ENCODE results near the gene GRK6. TPM values are rescaled to one million over a fixed set of nuclear protein-coding genes. Genes with fewer than 3 reads are reported as not detected.

The GRK6 gene
- total and polyA plus RNA-seq, 2 of the 4 experiments (the other 2 are of a cell fraction) = 25.3 to 30.1 TPM

GRCh38 chr5:177448244-177448950 is 21.9 kb downstream of the GRK6 start:
- Histone ChIP-seq H4K20me1 (ENCODE audit: insufficient read depth, low read length) (peaks cover 11% of the 10 kb centered on the region; the same call in 1 of the 2 replicates), H2BK20ac (ENCODE audit: low read depth, low read length) (no peak overlapping the region), H3K79me1 (ENCODE audit: low read depth in 1 of 2, low read length in 2 of 2) (peaks cover 0 to 4% of the 10 kb centered on the region in 2 experiments; a peak in 1 of 4 replicates), H2BK15ac (ENCODE audit: low read depth, low read length) (no peak overlapping the region), H3K9me1 (ENCODE audit: insufficient read depth, low read length) (peaks cover 4% of the 10 kb centered on the region; the same call in 1 of the 2 replicates), H4K5ac (ENCODE audit: low read depth, low read length) (no peak overlapping the region), H3K18ac (ENCODE audit: low read depth, low read length) (no peak overlapping the region), H3K27ac (ENCODE audit: insufficient read depth, low read length) (no peak overlapping the region), H3K9me3 (ENCODE audit: control insufficient read depth, insufficient read depth, low read length) (no peaks in the 10 kb centered on the region), H3K4me1 (ENCODE audit: control insufficient read depth, insufficient read depth, low read length) (peaks cover 10% of the 10 kb centered on the region), H4K91ac (ENCODE audit: insufficient read depth, low read depth, low read length) (no peak overlapping the region), H2BK120ac (ENCODE audit: low read depth, low read length) (no peak overlapping the region), H2AFZ (replicated peaks; ENCODE audit: low read length, poor library complexity) (no peak overlapping the region), H2AK5ac (ENCODE audit: low read depth, low read length) (no peak overlapping the region), H3K4ac (ENCODE audit: low read depth, low read length) (no peak overlapping the region; the same call in 1 of the 2 replicates), H3K23ac (ENCODE audit: low read depth, low read length) (no peak overlapping the region), H2AK9ac (replicated peaks; ENCODE audit: low read depth, low read length, poor library complexity) (peak overlapping the region; percentile 45), H3K9ac (ENCODE audit: low read depth, low read length) (no peak overlapping the region), H3K36me3 (ENCODE audit: control insufficient read depth, insufficient read depth, low read length) (no peaks in the 10 kb centered on the region), H4K8ac (ENCODE audit: low read depth in 2 of 2, low read length in 2 of 2) (peak overlapping the region in 1 of 2 experiments; percentile 66; a peak in 1 of 4 replicates), H3K4me2 (ENCODE audit: low read depth, low read length) (no peak overlapping the region), H3K27me3 (ENCODE audit: control insufficient read depth, insufficient read depth, low read length) (no peaks in the 10 kb centered on the region), H3K56ac (ENCODE audit: extremely low read depth, insufficient read depth, low read length) (no peak overlapping the region), H3K14ac (replicated peaks; ENCODE audit: low read depth, low read length) (no peak overlapping the region), H2BK5ac (ENCODE audit: low read depth, low read length, poor library complexity, severe bottlenecking) (no peak overlapping the region), H3K4me3 (ENCODE audit: insufficient read depth, low read depth, low read length) (no peak overlapping the region)
- 100% methylated on average over 1 of the region's 6 CpGs; no CpG with 5 or more reads in 1 of the 2 experiments for WGBS, 2 experiments (ENCODE audit: extremely low coverage in 2 of 2, insufficient read length in 1 of 2)
- intact Hi-C loops (cut with micrococcal nuclease) (no loop called here), dilution Hi-C loops (cut with HindIII; ENCODE audit: low sequenced_read_pairs, unreplicated experiment) (no loop called here), in situ Hi-C loops (cut with MboI; ENCODE audit: low sequenced_read_pairs) (loop anchor here (5.0 kb wide), 2 partner anchors 41 to 136 kb away; partner anchors contain the start of genes F12 and MXD3)
- ATAC-seq (ENCODE audit: low read depth) (no peak), DNase-seq (no peak)
- CTCF ChIA-PET = interaction anchor here (0.7 to 4.7 kb wide), 2 partner anchors 44 to 58 kb away, joined by 3 to 28 read pairs; no protein-coding TSS in a partner anchor
- POLR2A ChIA-PET (ENCODE audit: unreplicated experiment) = no interaction called here
- TF ChIP-seq, protein P1, sequence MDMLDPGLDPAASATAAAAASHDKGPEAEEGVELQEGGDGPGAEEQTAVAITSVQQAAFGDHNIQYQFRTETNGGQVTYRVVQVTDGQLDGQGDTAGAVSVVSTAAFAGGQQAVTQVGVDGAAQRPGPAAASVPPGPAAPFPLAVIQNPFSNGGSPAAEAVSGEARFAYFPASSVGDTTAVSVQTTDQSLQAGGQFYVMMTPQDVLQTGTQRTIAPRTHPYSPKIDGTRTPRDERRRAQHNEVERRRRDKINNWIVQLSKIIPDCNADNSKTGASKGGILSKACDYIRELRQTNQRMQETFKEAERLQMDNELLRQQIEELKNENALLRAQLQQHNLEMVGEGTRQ (IDR thresholded peaks at IDR 0.05; ENCODE audit: low read depth, low read length) = no peak
- TF ChIP-seq CEBPB (IDR thresholded peaks at IDR 0.05; ENCODE audit: low read depth, low read length) (peak; percentile 87), MXI1 (IDR thresholded peaks at IDR 0.05; ENCODE audit: borderline replicate concordance, low read depth, low read length) (no peak)
- BruUV-seq (replicated peaks) = no TSS peak
